HCT116 (cell line): ENCODE data around the gene CTTN.

Experiments used
- POLR2A ChIP-seq: IDR thresholded peaks from 2 replicates; pipeline ENCODE4 v1.7.0; 2011; ENCODE audit warnings: borderline replicate concordance; ENCODE audit not compliant: insufficient read depth, insufficient read length; ENCODE audit errors: extremely low read depth
- SP1 ChIP-seq: IDR thresholded peaks from 2 replicates; pipeline ENCODE4 v1.6.1; 2012; ENCODE audit warnings: low read depth
- TF ChIP-seq, protein P1 (sequence below): IDR thresholded peaks from 2 replicates; pipeline ENCODE4 v1.6.1; 2012
- TF ChIP-seq, protein P2 (sequence below), 3 experiments: fragments of 200-600 bp in 1 of 3; sonication (generic) in 1 of 3; IDR thresholded peaks in 2 of 3; conservative IDR thresholded peaks in 1 of 3; 2 replicates each; pipeline ENCODE4 v1.5.1; 2012 to 2017; ENCODE audit warnings: low read depth in 2 of 3, low read length in 2 of 3, antibody characterized with exemption in 1 of 3, borderline replicate concordance in 1 of 3, control low read depth in 1 of 3, mild to moderate bottlenecking in 1 of 3, mixed read lengths in 1 of 3, mixed run types in 1 of 3, moderate library complexity in 1 of 3; ENCODE audit not compliant: insufficient read depth in 1 of 3

DNA sequence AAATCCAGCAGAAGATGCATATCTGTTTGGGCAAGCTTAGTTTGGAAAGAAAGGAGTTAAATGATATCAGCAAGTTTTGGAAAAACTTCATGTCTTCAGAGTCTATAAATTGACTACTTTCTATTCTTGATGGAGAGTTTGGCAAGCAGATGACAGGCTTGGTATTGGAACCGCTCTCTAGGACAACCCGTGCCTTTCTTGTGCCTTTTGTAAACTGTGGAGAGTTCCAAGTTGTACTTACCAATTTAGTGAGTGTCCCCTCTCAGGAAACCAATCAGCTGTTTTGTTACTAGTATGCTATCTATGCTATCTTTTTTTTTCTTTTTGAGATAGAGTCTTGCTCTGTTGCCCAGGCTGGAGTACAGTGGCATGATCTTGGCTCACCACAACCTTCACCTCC, 43.7 kb upstream of the CTTN start:
- TF ChIP-seq, protein P1, sequence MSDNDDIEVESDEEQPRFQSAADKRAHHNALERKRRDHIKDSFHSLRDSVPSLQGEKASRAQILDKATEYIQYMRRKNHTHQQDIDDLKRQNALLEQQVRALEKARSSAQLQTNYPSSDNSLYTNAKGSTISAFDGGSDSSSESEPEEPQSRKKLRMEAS, result no peak
- TF ChIP-seq POLR2A (no peak), SP1 (no peak)
- TF ChIP-seq, protein P2, sequence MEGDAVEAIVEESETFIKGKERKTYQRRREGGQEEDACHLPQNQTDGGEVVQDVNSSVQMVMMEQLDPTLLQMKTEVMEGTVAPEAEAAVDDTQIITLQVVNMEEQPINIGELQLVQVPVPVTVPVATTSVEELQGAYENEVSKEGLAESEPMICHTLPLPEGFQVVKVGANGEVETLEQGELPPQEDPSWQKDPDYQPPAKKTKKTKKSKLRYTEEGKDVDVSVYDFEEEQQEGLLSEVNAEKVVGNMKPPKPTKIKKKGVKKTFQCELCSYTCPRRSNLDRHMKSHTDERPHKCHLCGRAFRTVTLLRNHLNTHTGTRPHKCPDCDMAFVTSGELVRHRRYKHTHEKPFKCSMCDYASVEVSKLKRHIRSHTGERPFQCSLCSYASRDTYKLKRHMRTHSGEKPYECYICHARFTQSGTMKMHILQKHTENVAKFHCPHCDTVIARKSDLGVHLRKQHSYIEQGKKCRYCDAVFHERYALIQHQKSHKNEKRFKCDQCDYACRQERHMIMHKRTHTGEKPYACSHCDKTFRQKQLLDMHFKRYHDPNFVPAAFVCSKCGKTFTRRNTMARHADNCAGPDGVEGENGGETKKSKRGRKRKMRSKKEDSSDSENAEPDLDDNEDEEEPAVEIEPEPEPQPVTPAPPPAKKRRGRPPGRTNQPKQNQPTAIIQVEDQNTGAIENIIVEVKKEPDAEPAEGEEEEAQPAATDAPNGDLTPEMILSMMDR (IDR thresholded peaks at IDR 0.05 in 2 of 3, conservative IDR thresholded peaks at IDR 0.05 in 1 of 3; ENCODE audit: borderline replicate concordance in 1 of 3, insufficient read depth in 1 of 3, low read depth in 2 of 3, low read length in 2 of 3), result no peak
